PC-3 (cell line): ENCODE results near the gene PALD1.

Experiments
- EZH2 ChIP-seq: fragments of 300-600 bp; sonication (generic); IDR thresholded peaks from one replicate; pipeline ENCODE4 v1.6.1; 2017; ENCODE audit warnings: antibody characterized with exemption, mild to moderate bottlenecking, low read length; ENCODE audit not compliant: unreplicated experiment
- EZH2phosphoT487 ChIP-seq: fragments of 300-600 bp; sonication (generic); IDR thresholded peaks from 2 replicates; pipeline ENCODE4 v1.6.1; 2018; ENCODE audit warnings: mild to moderate bottlenecking, antibody characterized with exemption, low read length, borderline replicate concordance
- TF ChIP-seq, protein P1 (sequence below): fragments of 300-600 bp; sonication (generic); conservative IDR thresholded peaks from 2 replicates; pipeline ENCODE4 v1.5.1; 2017; ENCODE audit warnings: antibody characterized with exemption, low read depth, mild to moderate bottlenecking, low read length

DNA sequence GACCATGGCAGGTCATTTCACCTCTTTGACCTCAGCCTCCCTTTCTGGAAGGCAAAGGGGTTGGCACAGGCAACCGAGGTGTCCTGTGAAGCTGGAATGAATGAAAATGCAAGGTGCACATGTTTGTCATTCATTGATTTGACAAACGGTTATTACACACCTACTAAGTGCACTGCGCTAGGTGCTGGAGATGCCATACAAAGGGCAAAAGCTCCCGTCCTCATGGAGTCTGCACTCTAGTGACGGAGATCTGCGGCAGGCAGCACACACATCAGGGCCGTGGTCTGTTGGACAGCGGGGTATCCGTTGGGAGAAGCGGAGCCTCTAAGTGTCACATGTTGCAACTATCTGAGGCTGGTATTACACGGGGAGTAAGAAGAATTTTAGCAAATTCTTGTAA, 79.7 kb downstream of the PALD1 start:
- TF ChIP-seq, protein P1, sequence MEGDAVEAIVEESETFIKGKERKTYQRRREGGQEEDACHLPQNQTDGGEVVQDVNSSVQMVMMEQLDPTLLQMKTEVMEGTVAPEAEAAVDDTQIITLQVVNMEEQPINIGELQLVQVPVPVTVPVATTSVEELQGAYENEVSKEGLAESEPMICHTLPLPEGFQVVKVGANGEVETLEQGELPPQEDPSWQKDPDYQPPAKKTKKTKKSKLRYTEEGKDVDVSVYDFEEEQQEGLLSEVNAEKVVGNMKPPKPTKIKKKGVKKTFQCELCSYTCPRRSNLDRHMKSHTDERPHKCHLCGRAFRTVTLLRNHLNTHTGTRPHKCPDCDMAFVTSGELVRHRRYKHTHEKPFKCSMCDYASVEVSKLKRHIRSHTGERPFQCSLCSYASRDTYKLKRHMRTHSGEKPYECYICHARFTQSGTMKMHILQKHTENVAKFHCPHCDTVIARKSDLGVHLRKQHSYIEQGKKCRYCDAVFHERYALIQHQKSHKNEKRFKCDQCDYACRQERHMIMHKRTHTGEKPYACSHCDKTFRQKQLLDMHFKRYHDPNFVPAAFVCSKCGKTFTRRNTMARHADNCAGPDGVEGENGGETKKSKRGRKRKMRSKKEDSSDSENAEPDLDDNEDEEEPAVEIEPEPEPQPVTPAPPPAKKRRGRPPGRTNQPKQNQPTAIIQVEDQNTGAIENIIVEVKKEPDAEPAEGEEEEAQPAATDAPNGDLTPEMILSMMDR, result no peak
- TF ChIP-seq EZH2, result no peak
- no peak for TF ChIP-seq EZH2phosphoT487
